Measurements from ENCODE around the gene CLN6.
A peak's percentile ranks its signal among the peaks of the same experiment; 100 is the strongest.

Gene CLN6

DNA sequence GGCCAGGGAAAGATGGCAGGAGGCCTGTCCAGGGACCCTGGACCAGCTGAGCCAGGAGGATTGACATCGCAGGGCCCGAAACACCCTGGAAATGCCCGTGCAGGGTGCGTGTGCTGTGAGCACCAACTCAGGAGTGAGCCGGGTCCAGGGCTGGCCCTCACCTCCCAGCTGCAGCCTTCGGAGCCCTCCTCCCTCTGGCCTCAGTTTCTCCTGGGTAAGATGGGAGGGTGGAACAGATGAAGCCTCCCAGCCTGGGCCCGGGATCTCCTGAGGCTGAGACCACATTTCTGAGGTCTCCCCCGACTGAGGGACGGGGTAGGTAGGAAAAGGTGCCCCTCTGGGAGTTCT is 19.1 kb downstream of the CLN6 start:
- no peak overlapping the region for H3K4me3 Mint-ChIP-seq
- CTCF ChIA-PET = interaction anchor here (0.9 to 2.7 kb wide), 6 partner anchors 10 to 348 kb away, joined by 3 to 17 read pairs (median 3); partner anchors contain the start of gene PIAS1
- peak overlapping the region; percentile 88 for H3K27ac Mint-ChIP-seq
- no peaks in the 10 kb centered on the region for H3K27me3 Mint-ChIP-seq
- H3K36me3 Mint-ChIP-seq = peaks cover 8% of the 10 kb centered on the region
- peaks cover 42% of the 10 kb centered on the region for H3K4me1 Mint-ChIP-seq
- DNase-seq = no peak
- no peaks in the 10 kb centered on the region for H3K9me3 Mint-ChIP-seq

- Mint-ChIP-seq H3K36me3 (peaks cover 7% of the 10 kb centered on the region), H3K4me3 (no peak overlapping the region), H3K4me1 (peaks cover 46% of the 10 kb centered on the region), H3K9me3 (no peaks in the 10 kb centered on the region), H3K27ac (peak overlapping the region; percentile 88), H3K27me3 (no peaks in the 10 kb centered on the region)
- CTCF ChIA-PET = interaction anchor here (0.9 to 2.7 kb wide), 6 partner anchors 10 to 348 kb away, joined by 3 to 17 read pairs (median 3); partner anchors contain the start of gene PIAS1
- DNase-seq = peak; percentile 53
Observed at GRCh38 chr15:68209735-68210408, 19.7 kb downstream of the CLN6 start.

DNA sequence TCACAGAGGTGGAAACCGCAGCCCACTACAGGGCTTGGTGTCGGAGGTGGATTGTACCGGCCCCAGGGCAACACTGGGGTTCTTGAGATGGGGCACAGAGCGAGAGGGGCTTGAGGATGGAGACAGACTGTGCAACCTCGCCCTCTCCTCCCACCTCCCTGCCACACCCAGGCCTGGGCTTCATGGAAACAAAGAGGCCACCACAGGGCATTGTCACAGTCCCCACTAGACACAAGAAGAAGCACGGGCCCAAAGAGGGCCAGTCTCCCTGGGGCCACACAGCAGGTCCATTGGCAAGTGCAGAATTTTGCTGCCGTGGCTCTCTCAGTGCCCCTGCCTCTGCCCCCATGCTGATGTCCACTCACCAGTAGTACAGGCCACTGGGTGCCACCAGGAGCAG is 20.3 kb downstream of the CLN6 start:
- peaks cover 51% of the 10 kb centered on the region for H3K4me1 Mint-ChIP-seq
- peak overlapping the region; percentile 88 for H3K27ac Mint-ChIP-seq
- DNase-seq = no peak
- H3K9me3 Mint-ChIP-seq = no peaks in the 10 kb centered on the region
- no peaks in the 10 kb centered on the region for H3K27me3 Mint-ChIP-seq
- H3K4me3 Mint-ChIP-seq = no peak overlapping the region
- H3K36me3 Mint-ChIP-seq = peaks cover 9% of the 10 kb centered on the region
- CTCF ChIA-PET = no interaction called here

DNA sequence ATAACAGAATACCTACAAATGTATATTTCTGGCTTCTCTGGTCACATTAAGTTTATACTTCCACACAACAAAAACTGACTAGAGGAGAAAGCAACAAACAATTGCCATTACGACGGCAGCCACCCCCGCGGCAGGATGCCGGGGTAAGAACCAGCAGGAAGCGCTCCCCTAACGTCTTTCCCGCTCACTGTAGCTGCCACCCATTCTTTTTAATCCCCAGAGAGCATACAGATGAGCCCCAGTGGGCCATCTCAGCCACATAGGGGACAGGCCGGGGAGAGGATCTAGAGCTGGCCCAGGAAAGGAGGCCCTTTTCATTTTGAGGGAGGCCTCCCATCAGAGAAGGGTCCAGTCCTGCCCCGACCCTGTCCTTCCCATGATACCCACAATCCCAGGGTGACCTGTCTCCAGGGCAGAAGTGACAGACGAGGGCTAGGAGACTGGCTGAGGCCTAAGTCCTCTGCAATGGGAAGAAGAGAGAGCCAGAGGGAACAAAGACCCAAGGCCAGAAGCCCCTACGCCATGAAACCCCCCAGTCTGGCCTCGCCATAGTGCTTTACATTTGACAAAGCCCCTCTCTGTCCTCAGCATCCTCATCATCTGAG is 20.8 kb downstream of the CLN6 start:
- Mint-ChIP-seq H3K4me1 (peaks cover 51% of the 10 kb centered on the region), H3K4me3 (peak overlapping the region; percentile 44), H3K9me3 (no peaks in the 10 kb centered on the region), H3K27me3 (no peaks in the 10 kb centered on the region), H3K27ac (peak overlapping the region; percentile 85), H3K36me3 (peaks cover 8% of the 10 kb centered on the region)
- DNase-seq = peak; percentile 45
- CTCF ChIA-PET = interaction anchor here (0.6 kb wide), 1 partner anchor 56 kb away, joined by 3 read pairs; no protein-coding TSS in a partner anchor

DNA sequence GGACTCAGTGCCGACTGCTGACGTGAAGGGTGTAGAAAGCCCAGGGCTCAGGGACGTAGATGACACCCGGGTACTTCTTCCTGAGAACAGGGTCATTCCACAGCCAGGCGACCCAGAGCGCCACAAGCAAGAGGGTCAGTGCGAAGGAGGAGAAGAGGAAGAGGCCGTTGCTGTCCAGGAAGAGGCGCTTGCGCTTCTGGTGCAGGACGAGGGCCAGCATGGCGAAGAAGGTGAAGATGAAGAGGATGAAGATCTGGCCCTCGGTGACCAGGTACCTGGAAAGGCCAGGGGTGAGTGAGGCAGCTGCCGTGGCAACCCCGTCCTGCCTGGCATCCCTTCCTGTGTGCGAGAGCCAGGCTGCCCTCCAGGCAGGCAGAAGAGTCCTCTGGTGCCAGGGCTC is 21.4 kb downstream of the CLN6 start:
- Mint-ChIP-seq H3K27me3 (no peaks in the 10 kb centered on the region), H3K4me1 (peaks cover 55% of the 10 kb centered on the region), H3K9me3 (no peaks in the 10 kb centered on the region), H3K36me3 (peaks cover 8% of the 10 kb centered on the region), H3K4me3 (peak overlapping the region; percentile 54), H3K27ac (peak overlapping the region; percentile 85)
- no peak for DNase-seq
- CTCF ChIA-PET = interaction anchor here (0.6 kb wide), 1 partner anchor 55 kb away, joined by 3 read pairs; no protein-coding TSS in a partner anchor

- peak; percentile 19 for DNase-seq
- Mint-ChIP-seq H3K27ac (no peak overlapping the region), H3K27me3 (no peaks in the 10 kb centered on the region), H3K4me1 (peaks cover 55% of the 10 kb centered on the region), H3K36me3 (peaks cover 8% of the 10 kb centered on the region), H3K4me3 (no peak overlapping the region), H3K9me3 (no peaks in the 10 kb centered on the region)
- CTCF ChIA-PET = no interaction called here
Observed at GRCh38 chr15:68207176-68207935, 22.2 kb downstream of the CLN6 start.

GRCh38 chr15:68206711-68207151 is 22.8 kb downstream of the CLN6 start:
- no peak overlapping the region for H3K27ac Mint-ChIP-seq
- no peaks in the 10 kb centered on the region for H3K27me3 Mint-ChIP-seq
- CTCF ChIA-PET = no interaction called here
- no peaks in the 10 kb centered on the region for H3K9me3 Mint-ChIP-seq
- no peak for DNase-seq
- H3K36me3 Mint-ChIP-seq = peaks cover 8% of the 10 kb centered on the region
- H3K4me3 Mint-ChIP-seq = no peak overlapping the region
- peaks cover 55% of the 10 kb centered on the region for H3K4me1 Mint-ChIP-seq

DNA sequence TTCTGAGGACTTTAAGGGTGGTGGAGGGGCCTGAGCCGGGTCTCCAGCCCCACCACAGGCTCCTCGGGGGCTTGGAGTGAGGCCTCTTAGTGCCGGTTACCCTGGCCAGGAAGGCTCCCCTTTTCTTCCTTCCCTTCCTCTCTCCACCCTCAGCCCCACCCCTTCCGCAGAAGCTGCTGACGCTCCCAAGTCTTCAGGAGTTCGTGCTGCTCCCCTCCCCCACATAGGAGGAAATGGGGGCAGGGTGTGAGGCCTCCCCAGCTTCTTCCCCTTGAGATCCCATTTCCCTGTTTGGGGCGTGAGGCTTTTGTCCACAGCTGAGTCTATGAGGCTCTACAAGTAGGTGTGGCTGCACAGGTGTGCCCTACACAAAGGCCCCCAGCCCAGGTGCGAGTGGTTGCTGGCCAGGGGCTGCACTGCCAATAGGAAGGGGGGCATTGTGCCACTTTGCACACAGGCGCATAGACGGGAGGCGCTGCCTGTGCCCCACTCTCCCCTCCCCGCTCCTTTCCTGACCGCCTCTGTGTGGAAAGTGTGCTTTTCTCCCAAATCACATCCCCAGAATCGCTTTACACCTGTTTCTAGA is 23.5 kb downstream of the CLN6 start:
- H3K4me3 Mint-ChIP-seq = peak overlapping the region; percentile 57
- H3K27ac Mint-ChIP-seq = peak overlapping the region; percentile 77

DNA sequence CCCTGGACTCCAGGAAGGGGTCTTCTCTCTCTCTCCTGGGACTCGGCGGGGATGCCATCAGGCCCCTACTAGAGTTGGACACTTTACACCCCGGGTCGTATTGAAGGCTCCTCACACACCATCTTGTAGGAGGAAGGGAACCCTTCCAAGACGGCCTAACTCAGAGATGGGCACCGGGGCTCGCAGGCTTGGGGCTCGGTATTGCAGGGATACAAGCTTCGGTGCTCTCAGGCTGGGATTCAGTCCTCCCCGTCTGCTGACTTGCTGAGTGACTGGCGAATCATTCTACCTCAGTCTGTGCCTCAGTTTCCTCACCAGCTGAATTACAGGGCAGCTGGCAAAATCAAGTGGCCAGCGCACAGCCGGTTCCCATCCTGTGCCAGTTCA is 24.0 kb downstream of the CLN6 start:
- H3K4me3 Mint-ChIP-seq = peak overlapping the region; percentile 57
- H3K36me3 Mint-ChIP-seq = peaks cover 8% of the 10 kb centered on the region
- no peaks in the 10 kb centered on the region for H3K27me3 Mint-ChIP-seq
- H3K9me3 Mint-ChIP-seq = no peaks in the 10 kb centered on the region
- CTCF ChIA-PET = no interaction called here
- peaks cover 50% of the 10 kb centered on the region for H3K4me1 Mint-ChIP-seq
- DNase-seq = no peak
- H3K27ac Mint-ChIP-seq = peak overlapping the region; percentile 77

More for the DNA sequence above, 23.5 kb downstream of the CLN6 start:
- Mint-ChIP-seq H3K36me3 (peaks cover 8% of the 10 kb centered on the region), H3K9me3 (no peaks in the 10 kb centered on the region), H3K27me3 (no peaks in the 10 kb centered on the region), H3K4me1 (peaks cover 55% of the 10 kb centered on the region)
- DNase-seq = peak; percentile 44
- CTCF ChIA-PET = no interaction called here

GRCh38 chr15:68204776-68205557 is 24.6 kb downstream of the CLN6 start, which contains the start of gene CALML4:
Gene CALML4, minus strand, starts transcription at chr15:68205332. Its CDS starts 85 bp downstream, at chr15:68205247.
- Mint-ChIP-seq H3K27me3 (no peaks in the 10 kb centered on the region), H3K9me3 (no peaks in the 10 kb centered on the region), H3K27ac (peak within 1 kb of the TSS; percentile 77), H3K36me3 (peaks cover 8% of the 10 kb centered on the region), H3K4me1 (peaks cover 47% of the 10 kb centered on the region), H3K4me3 (peak within 1 kb of the TSS; percentile 57)
- no peak for DNase-seq
- CTCF ChIA-PET = no interaction called here

DNA sequence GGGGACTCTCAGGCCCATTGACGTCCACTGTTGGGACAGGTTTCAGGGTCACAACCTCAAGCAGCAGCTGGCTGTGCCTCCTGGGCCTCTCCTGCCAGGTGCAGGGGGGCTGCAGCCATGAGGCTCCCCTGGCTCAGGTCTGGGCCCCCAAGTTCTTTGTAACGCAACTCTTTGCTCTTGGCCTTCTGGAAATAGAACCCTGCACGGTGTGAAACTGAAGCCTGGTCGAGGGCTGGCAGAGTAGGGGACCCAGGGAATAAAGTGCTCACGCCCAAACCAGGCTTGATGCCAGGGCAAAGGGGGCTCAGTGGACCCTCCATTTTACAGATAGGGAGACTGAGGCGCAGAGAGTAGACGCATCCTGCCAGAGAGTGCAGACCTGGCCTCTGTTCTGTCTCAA is 25.2 kb downstream of the CLN6 start:
- H3K4me3 Mint-ChIP-seq = peak overlapping the region; percentile 57
- CTCF ChIA-PET = no interaction called here

DNA sequence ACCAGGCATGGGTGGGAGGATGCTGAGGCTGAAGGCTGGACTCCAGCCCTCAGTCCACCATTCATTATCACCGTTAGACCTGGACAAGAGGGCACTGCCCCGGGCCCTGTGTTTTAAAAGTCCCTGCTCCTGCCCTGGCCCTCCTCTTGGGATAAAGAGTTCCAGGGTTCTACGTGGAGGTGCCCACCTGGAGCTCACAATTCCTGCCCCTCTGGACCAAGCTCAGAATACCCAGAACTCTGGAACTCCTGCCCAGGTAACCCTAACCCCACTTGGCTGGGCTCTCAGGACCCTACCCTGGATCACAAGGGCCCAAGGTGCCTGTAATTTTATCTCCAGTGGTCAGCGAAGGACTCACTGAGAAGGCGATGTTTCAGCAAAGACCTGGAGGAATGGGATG is 25.6 kb downstream of the CLN6 start:
- Mint-ChIP-seq H3K27me3 (no peaks in the 10 kb centered on the region), H3K4me1 (peaks cover 37% of the 10 kb centered on the region), H3K9me3 (no peaks in the 10 kb centered on the region), H3K36me3 (peaks cover 10% of the 10 kb centered on the region), H3K27ac (no peak overlapping the region), H3K4me3 (no peak overlapping the region)
- CTCF ChIA-PET = no interaction called here
- no peak for DNase-seq

More for the DNA sequence above, 25.2 kb downstream of the CLN6 start:
- DNase-seq = no peak
- Mint-ChIP-seq H3K27me3 (no peaks in the 10 kb centered on the region), H3K36me3 (peaks cover 10% of the 10 kb centered on the region), H3K27ac (peak overlapping the region; percentile 52), H3K9me3 (no peaks in the 10 kb centered on the region), H3K4me1 (peaks cover 41% of the 10 kb centered on the region)

DNA sequence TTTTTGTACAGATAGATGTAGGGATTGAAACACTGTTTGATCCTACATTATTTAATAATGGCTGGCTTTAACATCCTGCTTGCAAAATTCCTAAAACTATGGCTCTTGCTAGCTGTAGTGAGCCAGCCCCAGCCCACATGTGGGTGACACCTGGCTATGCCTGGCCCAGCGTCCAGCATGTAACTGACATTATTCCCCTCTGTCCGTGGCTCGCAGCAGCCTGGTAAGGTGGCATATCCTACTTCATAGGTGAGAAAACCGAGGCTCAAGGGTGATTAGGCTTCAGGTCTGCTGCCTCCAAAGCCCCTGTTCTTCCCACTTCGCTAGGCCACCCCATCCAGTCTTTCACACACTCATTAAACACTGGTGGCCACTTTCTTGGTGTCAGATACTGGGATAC is 26.0 kb downstream of the CLN6 start:
- Mint-ChIP-seq H3K36me3 (peaks cover 10% of the 10 kb centered on the region), H3K27me3 (no peaks in the 10 kb centered on the region), H3K4me1 (peaks cover 32% of the 10 kb centered on the region), H3K4me3 (no peak overlapping the region), H3K27ac (no peak overlapping the region), H3K9me3 (no peaks in the 10 kb centered on the region)
- CTCF ChIA-PET = no interaction called here
- no peak for DNase-seq

Measured in activated naive CD4-positive, alpha-beta T cell treated with anti-CD3 and anti-CD28 coated beads, Interleukin-2, amount 10 ng/mL, durations not matched to agents 7 days and 5 days (primary cell).